Activated CD4-positive, CD25-positive, alpha-beta regulatory T cell treated with anti-CD3 and anti-CD28 coated beads, Interleukin-2, amount 50 U/mL, for 72 hours (primary cell): ENCODE measurements around the gene AMMECR1.
A peak's percentile ranks its signal among the peaks of the same experiment; 100 is the strongest.
"Not testable (repeated sequence)": the region's sequence is repeated elsewhere in the genome, so short reads cannot be mapped to it uniquely, and the experiment has no call there.

Experiments
- DNase-seq: peaks from one replicate; pipeline ENCODE4 v3.0.0; 2021

The AMMECR1 gene

GRCh38 chrX:110317820-110318663, at the start of gene AMMECR1:
Gene AMMECR1 (minus strand): TSS chrX:110318085. CDS start chrX:110318071, 14 bp downstream.
- peak; percentile 76 for DNase-seq

GRCh38 chrX:110363244-110363643, 45.4 kb upstream of the AMMECR1 start:
- DNase-seq = no peak

GRCh38 chrX:110359273-110359672, 41.4 kb upstream of the AMMECR1 start:
- DNase-seq = no peak

DNA sequence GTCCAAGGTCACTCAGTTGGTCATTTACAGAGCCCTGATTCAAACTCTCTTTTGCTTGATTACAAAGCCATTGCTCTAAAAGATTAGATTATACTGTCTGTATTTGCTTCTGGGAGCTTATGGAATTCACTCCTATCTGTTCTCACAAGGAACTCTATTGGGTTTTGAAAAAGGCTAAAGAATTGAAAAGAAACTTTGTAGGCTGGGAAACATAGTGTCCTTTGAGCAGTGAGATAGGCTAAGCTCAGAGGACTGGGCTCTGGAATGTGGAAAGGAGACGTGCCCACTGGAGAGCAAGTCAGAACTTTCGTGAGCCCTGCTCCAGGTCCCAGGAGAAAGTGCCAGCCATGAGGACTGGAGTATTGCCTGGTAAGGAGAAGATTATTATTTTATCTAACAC, 40.7 kb upstream of the AMMECR1 start, which contains the start of gene RTL9:
RTL9 (plus strand) TSS at position 301 of the 400 bp plus-strand sequence. CDS start 91,770 bp downstream, outside the sequence.
- DNase-seq = no peak

DNA sequence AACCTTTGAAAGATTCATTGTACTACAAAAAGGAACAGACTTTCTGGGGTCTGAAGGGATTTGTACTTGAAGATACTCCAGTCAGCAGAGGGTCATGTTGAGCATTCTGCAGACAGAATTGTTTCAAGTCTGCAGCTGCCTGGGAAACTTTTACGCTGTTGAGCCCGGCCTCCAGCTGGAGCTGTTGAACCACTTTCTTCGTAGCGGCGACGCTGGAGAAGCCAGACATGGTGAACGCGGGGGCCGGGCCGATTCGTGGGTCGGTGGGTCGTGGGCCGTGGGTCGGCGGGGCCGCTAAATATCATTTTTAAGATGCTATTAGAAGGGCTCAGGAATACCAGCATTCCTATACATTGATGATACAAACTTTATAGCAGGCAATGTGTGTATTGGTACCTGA, 28.8 kb upstream of the AMMECR1 start:
- DNase-seq = no peak

GRCh38 chrX:110341189-110342035, 23.5 kb upstream of the AMMECR1 start:
- DNase-seq = no peak

GRCh38 chrX:110338935-110339334, 21.1 kb upstream of the AMMECR1 start:
- DNase-seq = no peak

GRCh38 chrX:110333458-110333857, 15.6 kb upstream of the AMMECR1 start:
- not testable (repeated sequence) for DNase-seq

- no peak for DNase-seq
Measured at GRCh38 chrX:110331444-110332030, 13.7 kb upstream of the AMMECR1 start.

DNA sequence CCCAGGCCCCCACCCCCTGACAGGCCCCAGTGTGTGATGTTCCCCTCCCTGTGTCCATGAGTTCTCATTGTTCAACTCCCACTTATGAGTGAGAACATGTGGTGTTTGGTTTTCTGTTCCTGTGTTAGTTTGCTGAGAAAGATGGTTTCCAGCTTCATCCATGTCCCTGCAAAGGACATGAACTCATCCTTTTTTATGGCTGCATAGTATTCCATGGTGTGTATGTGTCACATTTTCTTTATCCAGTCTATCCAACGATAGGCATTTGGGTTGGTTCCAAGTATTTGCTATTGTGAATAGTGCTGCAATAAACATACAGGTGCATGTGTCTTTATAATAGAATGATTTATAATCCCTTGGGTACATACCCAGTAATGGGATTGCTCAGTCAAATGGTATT, 10.7 kb upstream of the AMMECR1 start:
- not testable (repeated sequence) for DNase-seq

- DNase-seq = no peak
Measured at GRCh38 chrX:110327336-110327735, 9.5 kb upstream of the AMMECR1 start.

DNA sequence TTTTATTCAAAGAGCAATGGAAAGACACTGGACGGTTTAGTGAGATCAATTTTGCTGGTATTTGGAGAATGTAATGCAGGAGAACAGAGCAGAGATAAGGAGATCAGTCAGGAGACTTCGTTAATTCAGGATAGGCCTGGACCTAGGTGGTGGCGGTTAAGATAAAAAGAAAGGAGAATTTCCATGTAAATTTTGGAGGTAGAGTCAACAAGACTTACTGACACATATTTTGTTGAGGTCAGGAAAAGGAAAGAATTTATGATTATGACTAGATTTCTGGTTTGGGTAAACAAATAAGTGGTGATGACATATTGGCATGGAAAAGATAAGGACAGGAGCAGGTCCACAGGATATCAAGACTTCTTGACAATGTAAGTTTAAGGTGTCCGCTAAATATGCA, 8.8 kb upstream of the AMMECR1 start:
- DNase-seq = no peak

DNA sequence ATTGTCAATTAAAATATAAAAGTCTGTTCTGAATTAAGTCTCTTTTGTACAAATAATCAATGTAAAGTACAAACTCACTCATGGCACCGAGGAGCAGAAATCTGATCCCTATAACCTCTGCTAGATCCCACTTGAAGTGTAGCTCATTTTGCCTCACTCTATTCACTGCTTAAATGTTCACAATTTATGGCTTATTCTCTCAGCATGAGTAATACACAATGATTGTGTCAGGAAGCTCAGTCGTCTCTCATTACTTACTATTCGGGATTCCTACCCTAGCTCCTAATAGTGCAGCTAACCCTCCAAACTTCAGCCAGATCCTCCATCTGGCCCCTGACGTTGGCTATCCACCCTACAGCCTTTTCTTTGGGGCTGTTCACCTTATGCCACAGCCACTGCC, 4.7 kb upstream of the AMMECR1 start:
- no peak for DNase-seq

DNA sequence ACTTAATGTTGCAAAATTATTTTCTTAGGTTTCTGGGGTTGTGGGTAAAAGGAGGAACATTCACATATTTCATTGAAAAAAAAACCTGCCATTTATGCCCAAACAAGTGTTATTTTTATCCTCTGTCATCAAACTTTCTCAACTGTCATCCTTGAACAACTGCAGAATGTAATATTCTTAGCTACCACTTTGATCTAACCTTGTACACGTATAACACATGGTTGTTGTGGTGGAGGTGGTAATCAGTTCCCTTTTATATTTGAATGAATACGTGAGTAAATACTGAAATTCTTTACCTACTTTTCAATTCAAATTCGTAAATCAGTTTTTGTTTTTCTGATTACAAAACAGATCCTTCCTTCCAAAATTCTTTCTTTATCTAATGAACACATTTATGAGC, 3.8 kb upstream of the AMMECR1 start:
- no peak for DNase-seq

DNA sequence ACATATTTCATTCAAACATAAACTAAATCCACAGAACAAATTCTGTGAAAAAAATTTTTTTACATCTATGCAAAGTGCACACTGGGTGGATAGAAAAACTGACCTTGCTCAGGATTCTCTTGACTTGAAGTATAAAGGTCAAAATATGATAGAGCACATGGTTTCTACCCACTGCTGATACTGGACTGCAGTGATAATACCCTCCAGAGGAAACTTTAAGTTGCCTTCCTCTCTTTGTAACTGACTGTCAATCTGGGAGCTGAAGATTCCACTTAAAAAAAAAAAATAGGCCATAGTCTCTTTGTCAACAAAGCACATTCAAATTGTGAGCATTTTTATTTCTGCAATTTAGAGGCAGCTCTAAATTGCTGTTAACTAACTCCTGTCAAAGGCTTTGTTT, 3.2 kb upstream of the AMMECR1 start:
- DNase-seq = no peak

DNA sequence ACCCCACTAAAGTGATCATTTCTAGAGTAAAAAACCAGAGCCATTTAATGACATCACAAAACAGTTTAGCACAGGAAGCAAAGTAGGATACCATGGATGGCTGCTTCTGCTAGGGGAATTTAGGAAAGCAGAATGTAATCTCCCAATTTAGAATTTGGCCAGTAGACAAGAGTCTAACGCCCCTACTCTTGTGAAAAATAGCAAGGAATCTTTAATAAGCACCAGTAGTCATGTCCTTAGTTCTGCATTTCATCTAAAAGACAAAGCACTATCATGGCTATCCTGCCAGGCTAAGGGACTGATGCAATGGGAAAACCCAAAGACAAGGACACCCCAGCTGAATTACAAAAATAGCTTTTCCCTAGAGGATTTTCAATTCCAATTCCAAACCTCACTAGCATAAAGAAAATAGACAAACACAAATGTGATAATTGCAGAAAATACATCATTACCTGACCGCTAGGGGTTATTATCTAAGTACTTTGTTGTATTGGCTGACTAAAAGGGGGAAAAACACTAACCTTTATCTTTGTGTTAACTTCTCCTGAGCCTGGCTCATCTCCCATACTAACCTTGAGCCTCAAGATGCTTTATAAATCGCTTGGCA, 2.6 kb upstream of the AMMECR1 start:
- no peak for DNase-seq

DNA sequence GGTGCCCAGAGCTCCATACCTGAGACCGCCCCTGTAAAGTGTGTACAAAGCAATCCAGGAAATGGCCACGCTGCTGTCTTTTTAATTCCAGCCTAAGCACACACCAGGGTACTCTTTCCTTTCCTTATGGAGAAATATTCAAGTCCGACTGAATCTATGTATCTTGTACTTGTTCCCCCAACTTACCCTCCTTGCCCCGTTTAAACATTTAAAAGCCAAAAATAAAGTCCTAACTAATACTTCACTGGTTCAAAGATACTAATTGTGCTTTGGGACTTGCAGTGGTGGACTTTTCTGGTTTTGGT, 731 bp upstream of the AMMECR1 start:
- DNase-seq = no peak

DNA sequence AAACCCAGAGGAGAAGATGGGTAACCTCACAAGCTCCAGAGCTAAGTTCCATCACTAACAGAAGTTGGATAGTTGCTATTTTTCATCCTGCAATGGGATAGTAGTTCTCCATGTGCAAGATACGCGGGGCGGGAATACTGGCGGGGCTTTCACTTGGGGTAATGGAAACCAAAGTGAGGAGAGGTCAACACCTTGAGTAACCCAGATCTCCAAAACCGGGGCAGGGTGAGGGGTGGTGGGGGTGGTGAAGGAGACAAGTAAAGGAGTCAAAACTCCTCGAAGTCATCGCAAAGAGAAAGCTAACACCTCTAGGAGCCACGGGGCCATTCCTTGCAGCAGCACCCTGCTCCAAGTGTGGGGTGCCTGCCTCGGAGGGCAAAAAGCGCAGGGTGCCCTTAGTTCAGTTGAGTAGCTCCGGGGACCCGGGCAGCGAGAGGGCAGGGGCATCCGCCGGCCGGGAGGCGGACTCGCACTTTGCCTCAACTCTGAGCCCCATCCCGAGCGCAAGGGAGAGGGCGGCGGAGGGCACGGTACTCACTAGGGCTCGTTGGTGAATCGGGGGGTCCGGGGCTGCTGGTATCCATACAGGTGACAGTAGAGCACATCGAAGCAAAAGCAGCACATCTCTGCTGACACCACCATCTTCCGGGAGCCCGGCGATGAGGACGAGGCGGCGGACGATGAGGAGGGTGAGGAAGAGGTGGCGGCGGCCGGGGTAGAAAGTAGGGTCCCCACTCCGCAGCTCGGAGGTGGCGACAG, 645 bp downstream of the AMMECR1 start:
- peak; percentile 42 for DNase-seq

DNA sequence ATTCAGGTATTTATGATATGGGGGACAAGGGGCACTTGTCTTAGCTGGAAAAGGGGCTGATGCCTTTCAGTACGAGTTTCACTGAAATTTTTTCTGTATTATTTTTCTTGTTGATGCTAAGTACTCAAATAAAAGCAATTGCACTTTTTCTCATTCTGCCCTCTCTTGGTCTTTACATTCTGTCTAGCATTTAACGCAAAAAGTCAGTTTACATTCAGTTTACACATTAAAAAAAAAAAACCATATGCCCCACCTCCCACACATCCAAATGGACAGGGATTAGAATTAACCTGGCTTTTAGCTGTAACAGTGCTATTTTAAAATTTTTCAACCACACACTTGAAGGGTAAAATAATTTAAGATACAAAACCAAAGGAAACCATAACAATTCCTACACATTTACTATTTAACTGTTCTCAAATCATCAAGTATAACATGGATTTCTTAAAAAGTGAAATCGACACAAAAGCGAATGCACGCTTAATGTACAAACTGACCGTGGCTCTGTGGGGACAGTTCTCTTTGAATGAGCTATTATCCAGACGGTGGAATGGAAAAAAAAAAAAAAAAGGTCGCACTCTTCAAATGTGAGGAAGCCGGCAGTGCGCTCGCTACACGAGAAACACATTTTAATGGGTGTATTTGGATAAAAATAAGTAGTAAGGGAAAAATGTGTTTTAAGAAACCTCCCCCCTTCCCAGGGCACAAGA, 1.4 kb downstream of the AMMECR1 start:
- DNase-seq = no peak

GRCh38 chrX:110315551-110315950, 2.3 kb downstream of the AMMECR1 start:
- DNase-seq = no peak

GRCh38 chrX:110311437-110312230, 6.3 kb downstream of the AMMECR1 start:
- DNase-seq = no peak
